ENCODE measurements around the gene ZZZ3.

The ZZZ3 gene

GRCh38 chr1:77672374-77672773 lies 10.1 kb downstream of the ZZZ3 start:
- Histone ChIP-seq H3K4me3 (ENCODE audit: low read depth in 1 of 2, low read length in 2 of 2) (no peak overlapping the region), H3K4me1 (ENCODE audit: control insufficient read depth in 1 of 2, insufficient read depth in 2 of 2, low read length in 2 of 2) (peaks cover 7% of the 10 kb centered on the region in 2 donors), H3K27ac (ENCODE audit: low read depth, low read length) (no peak overlapping the region), H3K27me3 (ENCODE audit: control insufficient read depth in 1 of 2, insufficient read depth in 2 of 2, low read length in 2 of 2) (no peaks in the 10 kb centered on the region), H3K9me3 (ENCODE audit: control insufficient read depth in 1 of 2, low read length in 2 of 2) (no peaks in the 10 kb centered on the region), H3K36me3 (ENCODE audit: control insufficient read depth in 1 of 2, insufficient read depth in 2 of 2, low read length in 2 of 2) (no peaks in the 10 kb centered on the region), H3K9ac (ENCODE audit: low read depth in 1 of 2, low read length in 2 of 2) (no peak overlapping the region)

DNA sequence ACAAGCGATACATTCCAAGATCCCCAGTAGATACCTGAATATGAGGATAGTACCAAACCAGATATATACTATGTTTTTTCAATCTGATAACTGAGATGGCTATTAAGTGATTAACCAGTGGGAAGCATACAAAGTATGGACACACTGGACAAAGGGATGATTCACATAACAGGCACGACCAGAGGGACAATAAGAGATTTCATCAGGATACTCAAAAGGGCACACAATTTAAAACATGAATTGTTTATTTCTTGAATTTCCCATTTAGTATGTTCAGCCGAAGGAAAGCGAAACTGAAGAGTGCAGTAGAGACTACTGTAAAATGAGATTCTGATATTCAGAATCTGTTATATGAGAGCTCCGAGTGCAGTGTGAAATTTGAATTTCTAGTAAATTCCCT lies 10.6 kb downstream of the ZZZ3 start:
- H3K4me1 ChIP-seq (ENCODE audit: control insufficient read depth in 1 of 2, insufficient read depth in 2 of 2, low read length in 2 of 2): peaks cover 7% of the 10 kb centered on the region in 2 donors
- H3K4me3 ChIP-seq (ENCODE audit: low read depth in 1 of 2, low read length in 2 of 2): no peak overlapping the region
- no peak overlapping the region for H3K27ac ChIP-seq (ENCODE audit: low read depth, low read length)
- no peaks in the 10 kb centered on the region for H3K36me3 ChIP-seq (ENCODE audit: control insufficient read depth in 1 of 2, insufficient read depth in 2 of 2, low read length in 2 of 2)
- H3K9me3 ChIP-seq (ENCODE audit: control insufficient read depth in 1 of 2, low read length in 2 of 2): no peaks in the 10 kb centered on the region
- H3K9ac ChIP-seq (ENCODE audit: low read depth in 1 of 2, low read length in 2 of 2): no peak overlapping the region
- H3K27me3 ChIP-seq (ENCODE audit: control insufficient read depth in 1 of 2, insufficient read depth in 2 of 2, low read length in 2 of 2): no peaks in the 10 kb centered on the region

GRCh38 chr1:77670330-77670729 lies 12.1 kb downstream of the ZZZ3 start:
- Histone ChIP-seq H3K9me3 (ENCODE audit: control insufficient read depth in 1 of 2, low read length in 2 of 2) (no peaks in the 10 kb centered on the region), H3K27ac (ENCODE audit: low read depth, low read length) (no peak overlapping the region), H3K9ac (ENCODE audit: low read depth in 1 of 2, low read length in 2 of 2) (no peak overlapping the region), H3K4me1 (ENCODE audit: control insufficient read depth in 1 of 2, insufficient read depth in 2 of 2, low read length in 2 of 2) (peaks cover 7% of the 10 kb centered on the region in 2 donors), H3K4me3 (ENCODE audit: low read depth in 1 of 2, low read length in 2 of 2) (no peak overlapping the region), H3K36me3 (ENCODE audit: control insufficient read depth in 1 of 2, insufficient read depth in 2 of 2, low read length in 2 of 2) (no peaks in the 10 kb centered on the region), H3K27me3 (ENCODE audit: control insufficient read depth in 1 of 2, insufficient read depth in 2 of 2, low read length in 2 of 2) (no peaks in the 10 kb centered on the region)

DNA sequence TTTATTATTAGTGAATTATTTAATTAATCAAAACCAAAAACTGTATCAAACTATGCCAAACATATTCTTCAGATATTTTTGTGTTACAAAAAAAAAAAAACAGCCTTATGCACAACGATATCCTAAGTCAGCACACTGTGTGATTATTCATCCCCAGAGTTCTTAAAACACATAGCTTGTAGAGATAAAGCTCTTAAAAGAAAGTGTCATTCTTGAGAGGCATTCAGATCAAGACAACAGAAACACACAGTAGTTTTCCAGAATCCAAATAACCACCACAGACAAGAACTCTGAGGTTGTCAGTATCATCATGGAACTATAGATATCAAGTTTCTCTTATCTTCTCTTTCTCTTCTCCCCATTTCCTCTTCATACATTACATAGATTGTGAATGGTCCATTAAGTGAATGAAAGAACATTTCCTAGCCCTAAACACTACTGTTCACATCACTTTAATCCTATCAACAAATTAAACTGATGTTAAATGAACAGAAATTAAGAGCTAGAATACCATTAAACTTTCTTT lies 13.5 kb downstream of the ZZZ3 start:
- H3K4me1 ChIP-seq (ENCODE audit: control insufficient read depth in 1 of 2, insufficient read depth in 2 of 2, low read length in 2 of 2): peaks cover 7 to 12% of the 10 kb centered on the region in 2 donors
- no peaks in the 10 kb centered on the region for H3K9me3 ChIP-seq (ENCODE audit: control insufficient read depth in 1 of 2, low read length in 2 of 2)
- H3K4me3 ChIP-seq (ENCODE audit: low read depth in 1 of 2, low read length in 2 of 2): no peak overlapping the region
- no peaks in the 10 kb centered on the region for H3K36me3 ChIP-seq (ENCODE audit: control insufficient read depth in 1 of 2, insufficient read depth in 2 of 2, low read length in 2 of 2)
- no peak overlapping the region for H3K9ac ChIP-seq (ENCODE audit: low read depth in 1 of 2, low read length in 2 of 2)
- no peaks in the 10 kb centered on the region for H3K27me3 ChIP-seq (ENCODE audit: control insufficient read depth in 1 of 2, insufficient read depth in 2 of 2, low read length in 2 of 2)
- no peak overlapping the region for H3K27ac ChIP-seq (ENCODE audit: low read depth, low read length)

DNA sequence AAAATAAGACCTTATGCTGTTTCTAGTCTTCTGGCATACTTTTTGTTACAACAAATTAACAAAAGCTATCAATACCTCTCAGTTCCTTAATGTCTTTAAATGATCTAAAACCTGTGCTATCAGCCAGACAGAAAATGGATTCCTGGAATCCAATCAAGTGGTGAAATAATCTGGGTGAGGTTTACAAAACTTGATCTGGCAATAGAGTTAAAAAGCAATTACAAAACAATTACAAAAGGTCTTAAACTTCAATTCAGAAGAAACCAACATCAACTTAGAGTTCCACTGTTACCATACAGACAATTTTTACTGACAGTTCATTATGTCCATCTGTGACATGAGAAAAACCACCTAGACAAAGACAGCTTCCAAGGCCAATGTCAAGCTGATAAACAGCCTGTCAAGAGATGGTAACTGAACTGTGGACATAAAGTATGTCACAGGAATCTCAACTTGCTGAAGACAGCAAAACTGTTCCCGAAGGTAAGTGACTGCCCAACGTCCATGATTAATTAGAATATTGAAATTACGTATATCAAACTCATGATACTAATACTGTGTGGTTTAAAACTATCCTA lies 17.4 kb downstream of the ZZZ3 start:
- Histone ChIP-seq H3K9me3 (ENCODE audit: control insufficient read depth in 1 of 2, low read length in 2 of 2) (no peaks in the 10 kb centered on the region), H3K36me3 (ENCODE audit: control insufficient read depth in 1 of 2, insufficient read depth in 2 of 2, low read length in 2 of 2) (no peaks in the 10 kb centered on the region), H3K27ac (ENCODE audit: low read depth, low read length) (no peak overlapping the region), H3K9ac (ENCODE audit: low read depth in 1 of 2, low read length in 2 of 2) (no peak overlapping the region), H3K4me1 (ENCODE audit: control insufficient read depth in 1 of 2, insufficient read depth in 2 of 2, low read length in 2 of 2) (peaks cover 0 to 5% of the 10 kb centered on the region in 2 donors), H3K27me3 (ENCODE audit: control insufficient read depth in 1 of 2, insufficient read depth in 2 of 2, low read length in 2 of 2) (no peaks in the 10 kb centered on the region), H3K4me3 (ENCODE audit: low read depth in 1 of 2, low read length in 2 of 2) (no peak overlapping the region)

DNA sequence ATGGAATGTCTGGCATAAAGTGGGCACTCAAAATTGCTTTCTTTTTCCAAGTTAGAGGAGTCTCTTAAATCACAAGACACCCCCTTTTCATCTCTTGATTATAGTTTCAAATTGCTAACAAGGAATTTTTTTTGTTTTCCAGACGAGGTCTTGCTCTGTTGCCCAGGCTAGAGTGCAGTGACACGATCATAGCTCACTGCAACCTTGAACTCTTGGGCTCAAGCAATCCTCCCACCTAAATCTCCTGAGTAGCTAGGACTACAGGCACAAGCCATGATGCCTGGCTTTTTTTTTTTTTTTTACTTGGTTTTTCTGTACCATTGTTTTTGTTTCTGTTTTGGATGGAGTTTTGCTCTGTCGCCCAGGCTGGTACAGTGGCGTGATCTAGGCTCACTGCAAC lies 20.8 kb downstream of the ZZZ3 start:
- no peaks in the 10 kb centered on the region for H3K9me3 ChIP-seq (ENCODE audit: control insufficient read depth in 1 of 2, low read length in 2 of 2)
- no peak overlapping the region for H3K27ac ChIP-seq (ENCODE audit: low read depth, low read length)
- peaks cover 0 to 5% of the 10 kb centered on the region in 2 donors for H3K4me1 ChIP-seq (ENCODE audit: control insufficient read depth in 1 of 2, insufficient read depth in 2 of 2, low read length in 2 of 2)
- no peak overlapping the region for H3K9ac ChIP-seq (ENCODE audit: low read depth in 1 of 2, low read length in 2 of 2)
- no peaks in the 10 kb centered on the region for H3K36me3 ChIP-seq (ENCODE audit: control insufficient read depth in 1 of 2, insufficient read depth in 2 of 2, low read length in 2 of 2)
- no peak overlapping the region for H3K4me3 ChIP-seq (ENCODE audit: low read depth in 1 of 2, low read length in 2 of 2)
- H3K27me3 ChIP-seq (ENCODE audit: control insufficient read depth in 1 of 2, insufficient read depth in 2 of 2, low read length in 2 of 2): no peaks in the 10 kb centered on the region

- no peak overlapping the region for H3K9ac ChIP-seq (ENCODE audit: low read depth in 1 of 2, low read length in 2 of 2)
- H3K27me3 ChIP-seq (ENCODE audit: control insufficient read depth in 1 of 2, insufficient read depth in 2 of 2, low read length in 2 of 2): no peaks in the 10 kb centered on the region
- no peaks in the 10 kb centered on the region for H3K36me3 ChIP-seq (ENCODE audit: control insufficient read depth in 1 of 2, insufficient read depth in 2 of 2, low read length in 2 of 2)
- H3K4me1 ChIP-seq (ENCODE audit: control insufficient read depth in 1 of 2, insufficient read depth in 2 of 2, low read length in 2 of 2): peaks cover 0 to 7% of the 10 kb centered on the region in 2 donors
- H3K4me3 ChIP-seq (ENCODE audit: low read depth in 1 of 2, low read length in 2 of 2): no peak overlapping the region
- no peaks in the 10 kb centered on the region for H3K9me3 ChIP-seq (ENCODE audit: control insufficient read depth in 1 of 2, low read length in 2 of 2)
- no peak overlapping the region for H3K27ac ChIP-seq (ENCODE audit: low read depth, low read length)
Measured at GRCh38 chr1:77659879-77660593, 22.4 kb downstream of the ZZZ3 start.

- Histone ChIP-seq H3K27me3 (ENCODE audit: control insufficient read depth in 1 of 2, insufficient read depth in 2 of 2, low read length in 2 of 2) (no peaks in the 10 kb centered on the region), H3K9me3 (ENCODE audit: control insufficient read depth in 1 of 2, low read length in 2 of 2) (no peaks in the 10 kb centered on the region), H3K4me1 (ENCODE audit: control insufficient read depth in 1 of 2, insufficient read depth in 2 of 2, low read length in 2 of 2) (peaks cover 0 to 5% of the 10 kb centered on the region in 2 donors), H3K4me3 (ENCODE audit: low read depth in 1 of 2, low read length in 2 of 2) (no peak overlapping the region), H3K9ac (ENCODE audit: low read depth in 1 of 2, low read length in 2 of 2) (no peak overlapping the region), H3K27ac (ENCODE audit: low read depth, low read length) (no peak overlapping the region), H3K36me3 (ENCODE audit: control insufficient read depth in 1 of 2, insufficient read depth in 2 of 2, low read length in 2 of 2) (no peaks in the 10 kb centered on the region)
Measured at GRCh38 chr1:77658271-77658670, 24.2 kb downstream of the ZZZ3 start.

DNA sequence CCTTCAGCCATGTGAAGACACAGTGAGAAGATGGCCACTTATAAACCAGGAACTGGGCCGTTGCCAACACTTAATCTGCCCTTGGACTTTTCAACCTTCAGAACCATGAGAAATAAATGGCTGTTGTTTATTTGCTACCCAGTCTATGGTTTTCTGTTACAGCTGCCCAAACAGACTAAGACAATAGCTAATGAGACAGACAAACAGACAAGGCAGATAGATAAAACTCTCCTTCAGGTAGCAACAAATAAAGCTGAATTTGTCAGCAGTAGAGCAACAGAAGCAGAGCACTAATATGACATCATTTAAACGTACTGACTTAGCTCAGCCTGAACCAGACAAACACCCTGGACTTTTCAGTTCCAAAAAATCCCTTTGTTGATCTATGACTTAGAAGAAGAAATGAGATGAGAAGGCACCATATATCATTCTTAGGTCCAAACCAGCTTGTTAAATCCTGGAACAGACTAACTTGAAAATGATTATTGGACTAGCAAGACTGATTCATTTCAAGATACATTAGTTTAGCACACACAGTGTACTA lies 27.0 kb downstream of the ZZZ3 start:
- Histone ChIP-seq H3K9ac (ENCODE audit: low read depth in 1 of 2, low read length in 2 of 2) (no peak overlapping the region), H3K9me3 (ENCODE audit: control insufficient read depth in 1 of 2, low read length in 2 of 2) (peaks cover 4 to 6% of the 10 kb centered on the region in 2 donors), H3K4me1 (ENCODE audit: control insufficient read depth in 1 of 2, insufficient read depth in 2 of 2, low read length in 2 of 2) (peaks cover 0 to 5% of the 10 kb centered on the region in 2 donors), H3K27me3 (ENCODE audit: control insufficient read depth in 1 of 2, insufficient read depth in 2 of 2, low read length in 2 of 2) (no peaks in the 10 kb centered on the region), H3K4me3 (ENCODE audit: low read depth in 1 of 2, low read length in 2 of 2) (no peak overlapping the region), H3K27ac (ENCODE audit: low read depth, low read length) (no peak overlapping the region), H3K36me3 (ENCODE audit: control insufficient read depth in 1 of 2, insufficient read depth in 2 of 2, low read length in 2 of 2) (no peaks in the 10 kb centered on the region)

DNA sequence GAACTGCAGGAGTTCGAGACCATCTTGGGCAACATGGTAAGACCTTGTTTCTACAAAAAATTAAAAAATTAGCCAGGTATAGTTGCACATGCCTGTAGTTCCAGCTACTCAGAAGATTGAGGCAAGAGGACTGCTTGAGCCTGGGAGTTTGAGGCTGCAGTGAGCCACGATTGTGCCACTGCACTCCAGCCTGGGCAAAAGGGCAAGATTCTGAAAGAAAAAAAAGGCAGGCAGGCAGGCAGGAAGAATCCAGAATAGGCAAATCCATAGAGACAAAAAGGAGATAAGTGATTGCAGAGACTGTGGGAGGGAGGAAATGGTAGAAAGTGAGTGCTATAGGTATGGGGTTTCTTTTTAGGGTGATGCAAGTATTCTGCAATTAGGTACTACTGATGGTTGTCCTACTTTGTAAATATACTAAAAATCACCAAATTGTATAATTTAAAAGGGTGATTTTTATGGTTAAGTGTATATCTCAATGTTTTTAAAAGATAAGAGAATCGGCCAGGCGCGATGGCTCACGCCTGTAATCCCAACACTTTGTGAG lies 29.4 kb downstream of the ZZZ3 start:
- no peaks in the 10 kb centered on the region for H3K27me3 ChIP-seq (ENCODE audit: control insufficient read depth in 1 of 2, insufficient read depth in 2 of 2, low read length in 2 of 2)
- peaks cover 9 to 18% of the 10 kb centered on the region in 2 donors for H3K9me3 ChIP-seq (ENCODE audit: control insufficient read depth in 1 of 2, low read length in 2 of 2)
- no peaks in the 10 kb centered on the region for H3K36me3 ChIP-seq (ENCODE audit: control insufficient read depth in 1 of 2, insufficient read depth in 2 of 2, low read length in 2 of 2)
- H3K9ac ChIP-seq (ENCODE audit: low read depth in 1 of 2, low read length in 2 of 2): no peak overlapping the region
- H3K4me3 ChIP-seq (ENCODE audit: low read depth in 1 of 2, low read length in 2 of 2): no peak overlapping the region
- no peak overlapping the region for H3K27ac ChIP-seq (ENCODE audit: low read depth, low read length)
- peaks cover 0 to 5% of the 10 kb centered on the region in 2 donors for H3K4me1 ChIP-seq (ENCODE audit: control insufficient read depth in 1 of 2, insufficient read depth in 2 of 2, low read length in 2 of 2)
